Measurements from ENCODE around the gene RIN3. TPM values are rescaled to one million over a fixed set of nuclear protein-coding genes. Genes with fewer than 3 reads are reported as not detected.

The RIN3 gene
- total and polyA plus RNA-seq, 2 of the 4 experiments (the other 2 are of a cell fraction), result 2.5 to 11.1 TPM

DNA sequence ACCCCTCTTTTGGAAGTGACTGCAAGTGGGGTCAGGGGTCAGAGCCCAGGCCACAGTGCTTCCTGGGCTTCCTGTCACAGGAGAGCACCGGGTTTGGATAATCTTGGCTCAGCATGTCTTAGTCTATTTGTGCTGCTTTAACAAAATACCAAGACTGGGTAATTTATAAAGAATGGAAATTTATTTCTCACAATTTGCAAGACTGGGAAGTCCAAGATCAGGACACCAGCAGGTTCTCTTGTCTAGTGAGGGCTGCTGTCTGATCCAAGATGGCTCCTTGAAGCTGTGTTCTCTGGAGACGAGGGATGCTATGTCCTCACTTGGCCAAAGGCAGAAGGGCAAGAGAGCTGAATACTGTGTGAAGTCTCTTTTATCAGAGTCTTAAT, 74.1 kb downstream of the RIN3 start:
- Histone ChIP-seq H3K4ac (ENCODE audit: low read depth, low read length) (peak overlapping the region; percentile 56), H2BK20ac (ENCODE audit: low read depth, low read length) (0 out of 2 replicates have a peak overlapping the region, but pooled peaks have one; percentile 92), H3K4me1 (ENCODE audit: control insufficient read depth, insufficient read depth, low read length) (peaks cover 29% of the 10 kb centered on the region), H2AK5ac (ENCODE audit: low read depth, low read length) (peak overlapping the region; percentile 73), H3K9me3 (ENCODE audit: control insufficient read depth, insufficient read depth, low read length) (no peaks in the 10 kb centered on the region), H3K4me3 (ENCODE audit: insufficient read depth, low read depth, low read length) (no peak overlapping the region), H3K56ac (ENCODE audit: extremely low read depth, insufficient read depth, low read length) (no peak overlapping the region), H2BK5ac (ENCODE audit: low read depth, low read length, poor library complexity, severe bottlenecking) (no peak overlapping the region), H3K4me2 (ENCODE audit: low read depth, low read length) (no peak overlapping the region), H2AK9ac (replicated peaks; ENCODE audit: low read depth, low read length, poor library complexity) (no peak overlapping the region), H2AFZ (replicated peaks; ENCODE audit: low read length, poor library complexity) (no peak overlapping the region), H2BK120ac (ENCODE audit: low read depth, low read length) (peak overlapping the region; percentile 82), H2BK15ac (ENCODE audit: low read depth, low read length) (peak overlapping the region; percentile 57; the same call in 2 of the 3 replicates), H3K23ac (ENCODE audit: low read depth, low read length) (no peak overlapping the region), H3K27me3 (ENCODE audit: control insufficient read depth, insufficient read depth, low read length) (no peaks in the 10 kb centered on the region), H4K8ac (ENCODE audit: low read depth in 2 of 2, low read length in 2 of 2) (peak overlapping the region in 1 of 2 experiments; percentile 71; a peak in 2 of 4 replicates), H4K5ac (ENCODE audit: low read depth, low read length) (no peak overlapping the region; the same call in 1 of the 2 replicates), H3K27ac (ENCODE audit: insufficient read depth, low read length) (no peak overlapping the region; the same call in 1 of the 2 replicates), H3K18ac (ENCODE audit: low read depth, low read length) (peak overlapping the region; percentile 83; the same call in 1 of the 2 replicates), H3K9ac (ENCODE audit: low read depth, low read length) (no peak overlapping the region), H4K20me1 (ENCODE audit: insufficient read depth, low read length) (peaks cover 5% of the 10 kb centered on the region), H3K79me1 (ENCODE audit: low read depth in 1 of 2, low read length in 2 of 2) (peaks cover 11 to 48% of the 10 kb centered on the region in 2 experiments), H4K91ac (ENCODE audit: insufficient read depth, low read depth, low read length) (peak overlapping the region; percentile 48), H3K9me1 (ENCODE audit: insufficient read depth, low read length) (peaks cover 37% of the 10 kb centered on the region), H3K14ac (replicated peaks; ENCODE audit: low read depth, low read length) (peak overlapping the region; percentile 71; the same call in 1 of the 2 replicates), H3K36me3 (ENCODE audit: control insufficient read depth, insufficient read depth, low read length) (peaks cover 9% of the 10 kb centered on the region; the same call in 1 of the 2 replicates)
- in situ Hi-C loops (cut with MboI; ENCODE audit: low sequenced_read_pairs), result no loop called here
- dilution Hi-C loops (cut with HindIII; ENCODE audit: low sequenced_read_pairs, unreplicated experiment), result no loop called here
- ChIA-PET CTCF (interaction anchor here (2.4 kb wide), 1 partner anchor 82 kb away, joined by 5 read pairs; no protein-coding TSS in a partner anchor), POLR2A (ENCODE audit: unreplicated experiment) (no interaction called here)
- TF ChIP-seq CEBPB (IDR thresholded peaks at IDR 0.05; ENCODE audit: low read depth, low read length), result no peak
- TF ChIP-seq, protein P1, sequence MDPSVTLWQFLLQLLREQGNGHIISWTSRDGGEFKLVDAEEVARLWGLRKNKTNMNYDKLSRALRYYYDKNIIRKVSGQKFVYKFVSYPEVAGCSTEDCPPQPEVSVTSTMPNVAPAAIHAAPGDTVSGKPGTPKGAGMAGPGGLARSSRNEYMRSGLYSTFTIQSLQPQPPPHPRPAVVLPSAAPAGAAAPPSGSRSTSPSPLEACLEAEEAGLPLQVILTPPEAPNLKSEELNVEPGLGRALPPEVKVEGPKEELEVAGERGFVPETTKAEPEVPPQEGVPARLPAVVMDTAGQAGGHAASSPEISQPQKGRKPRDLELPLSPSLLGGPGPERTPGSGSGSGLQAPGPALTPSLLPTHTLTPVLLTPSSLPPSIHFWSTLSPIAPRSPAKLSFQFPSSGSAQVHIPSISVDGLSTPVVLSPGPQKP (IDR thresholded peaks at IDR 0.05; ENCODE audit: borderline replicate concordance, low read depth, low read length), result no peak
- TF ChIP-seq SMC3 (IDR thresholded peaks at IDR 0.05; ENCODE audit: low read depth, low read length), result no peak
- TF ChIP-seq POLR2A (IDR thresholded peaks at IDR 0.05; ENCODE audit: low read depth, low read length), result no peak
- no peak for TF ChIP-seq CHD1 (IDR thresholded peaks at IDR 0.05; ENCODE audit: low read depth, low read length)
- no peak for TF ChIP-seq FOS (IDR thresholded peaks at IDR 0.05; ENCODE audit: low read depth, low read length)
- TF ChIP-seq USF2 (IDR thresholded peaks at IDR 0.05; ENCODE audit: low read depth, low read length), result no peak
- TF ChIP-seq CTCF (conservative IDR thresholded peaks at IDR 0.05; ENCODE audit: low read depth, low read length), result no peak
- no peak for TF ChIP-seq BHLHE40 (IDR thresholded peaks at IDR 0.05; ENCODE audit: low read depth, low read length)
- TF ChIP-seq MXI1 (IDR thresholded peaks at IDR 0.05; ENCODE audit: borderline replicate concordance, low read depth, low read length), result no peak
- no peak for TF ChIP-seq RFX5 (IDR thresholded peaks at IDR 0.05; ENCODE audit: low read depth, low read length)
- TF ChIP-seq MAFK (IDR thresholded peaks at IDR 0.05; ENCODE audit: low read depth, low read length), result no peak
- no peak for TF ChIP-seq RAD21 (IDR thresholded peaks at IDR 0.05; ENCODE audit: low read length)
- no peak for TF ChIP-seq RCOR1 (IDR thresholded peaks at IDR 0.05; ENCODE audit: insufficient replicate concordance, low read length)
- TF ChIP-seq MAZ (IDR thresholded peaks at IDR 0.05; ENCODE audit: borderline replicate concordance, low read depth, low read length), result no peak
- no peak for TF ChIP-seq NFE2L2 (IDR thresholded peaks at IDR 0.05; ENCODE audit: low read depth, low read length)
- DNase-seq (no peak), ATAC-seq (ENCODE audit: low read depth) (no peak)
- BruUV-seq (replicated peaks), result no TSS peak
- WGBS, 2 experiments (ENCODE audit: extremely low coverage in 2 of 2, insufficient read length in 1 of 2), result no CpG with 5 or more reads among the region's 2 CpGs
- intact Hi-C loops (cut with micrococcal nuclease), result loop anchor here (2.0 to 5.0 kb wide), 4 partner anchors 37 to 200 kb away; no protein-coding TSS in a partner anchor
